Thyroid gland (tissue), 4 donors: ENCODE measurements around the gene MFAP4.

Experiments used
- POLR2A ChIP-seq, 2 donors: fragments of 450-650 bp; IDR thresholded peaks; one replicate each; pipeline ENCODE4 v1.6.1; 2017; ENCODE audit warnings: antibody characterized with exemption in 2 of 2, mild to moderate bottlenecking in 2 of 2, moderate library complexity in 1 of 2
- TF ChIP-seq, protein P1 (sequence below), 6 experiments: fragments of 200-600 bp in 3 of 6; fragments of 450-650 bp in 3 of 6; sonication (generic) in 3 of 6; IDR thresholded peaks; one replicate each; pipeline ENCODE4 v1.5.1; 2016 to 2019; ENCODE audit warnings: antibody characterized with exemption in 6 of 6, mild to moderate bottlenecking in 2 of 6, inconsistent platforms in 1 of 6, moderate library complexity in 1 of 6

DNA sequence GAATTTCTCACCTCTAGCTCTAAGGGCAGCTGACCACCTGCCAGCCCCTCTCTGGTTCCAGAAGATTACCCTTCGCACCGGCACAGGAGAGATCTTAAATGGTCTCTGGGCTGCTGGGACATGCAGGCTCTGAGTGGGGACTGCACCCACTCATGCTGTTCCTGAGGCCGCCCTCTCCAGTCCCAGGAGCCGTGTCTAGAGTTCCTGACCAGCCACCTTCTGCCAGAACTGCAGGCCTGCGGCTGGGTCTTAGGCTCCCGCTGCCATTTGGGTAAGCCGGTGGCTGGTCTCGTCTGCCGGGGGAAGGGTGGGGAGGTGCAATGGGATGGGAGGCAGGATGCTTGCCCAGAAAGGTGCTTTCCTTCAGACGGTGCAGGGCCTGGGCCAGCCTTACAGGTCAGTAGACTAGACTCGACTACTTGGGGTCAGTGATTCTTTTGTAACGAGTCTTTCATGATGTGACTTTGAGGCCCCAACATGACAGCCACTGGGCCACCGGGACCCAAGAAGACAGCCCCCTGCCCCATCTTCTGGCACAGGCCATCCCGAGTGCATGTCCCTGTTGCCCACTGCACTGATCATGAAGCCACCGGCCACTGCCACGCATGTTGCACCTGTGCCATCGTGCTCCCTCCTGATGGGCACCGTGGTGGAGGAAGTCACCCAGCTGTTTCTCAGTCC lies 50.9 kb downstream of the MFAP4 start:
- TF ChIP-seq POLR2A (IDR thresholded peaks at IDR 0.05) = no peak
- TF ChIP-seq, protein P1, sequence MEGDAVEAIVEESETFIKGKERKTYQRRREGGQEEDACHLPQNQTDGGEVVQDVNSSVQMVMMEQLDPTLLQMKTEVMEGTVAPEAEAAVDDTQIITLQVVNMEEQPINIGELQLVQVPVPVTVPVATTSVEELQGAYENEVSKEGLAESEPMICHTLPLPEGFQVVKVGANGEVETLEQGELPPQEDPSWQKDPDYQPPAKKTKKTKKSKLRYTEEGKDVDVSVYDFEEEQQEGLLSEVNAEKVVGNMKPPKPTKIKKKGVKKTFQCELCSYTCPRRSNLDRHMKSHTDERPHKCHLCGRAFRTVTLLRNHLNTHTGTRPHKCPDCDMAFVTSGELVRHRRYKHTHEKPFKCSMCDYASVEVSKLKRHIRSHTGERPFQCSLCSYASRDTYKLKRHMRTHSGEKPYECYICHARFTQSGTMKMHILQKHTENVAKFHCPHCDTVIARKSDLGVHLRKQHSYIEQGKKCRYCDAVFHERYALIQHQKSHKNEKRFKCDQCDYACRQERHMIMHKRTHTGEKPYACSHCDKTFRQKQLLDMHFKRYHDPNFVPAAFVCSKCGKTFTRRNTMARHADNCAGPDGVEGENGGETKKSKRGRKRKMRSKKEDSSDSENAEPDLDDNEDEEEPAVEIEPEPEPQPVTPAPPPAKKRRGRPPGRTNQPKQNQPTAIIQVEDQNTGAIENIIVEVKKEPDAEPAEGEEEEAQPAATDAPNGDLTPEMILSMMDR (IDR thresholded peaks at IDR 0.05) = no peak
